Measurements from ENCODE around the gene PRKCE.

GRCh38 chr2:45623098-45623497 lies 28.4 kb upstream of the PRKCE start:
- TF ChIP-seq CTCF (IDR thresholded peaks at IDR 0.05) (no peak), EZH2 (IDR thresholded peaks at IDR 0.05; ENCODE audit: borderline replicate concordance, insufficient read depth, low read depth, low read length, poor library complexity, severe bottlenecking) (no peak)
